HepG2 (cell line): ENCODE measurements around the gene PLRG1. TPM values are rescaled to one million over a fixed set of nuclear protein-coding genes. Genes with fewer than 3 reads are reported as not detected.
"Not testable (repeated sequence)": the region's sequence is repeated elsewhere in the genome, so short reads cannot be mapped to it uniquely, and the experiment has no call there.

Experiments
- ATAC-seq: fragments of 200-7000 bp; cut with Tn5 transposase; 3 replicates; pipeline ENCODE4 v1.9.1; 2020; ENCODE audit warnings: mild to moderate bottlenecking, moderate library complexity
- BruUV-seq: library from RNA; stranded (reverse); fragments of 400-500 nt; replicated peaks from 2 replicates; lab custom pipeline; 2021; lab: Mats Ljungman, UMichigan
- CTCF ChIA-PET: fragments of 300-600 bp; formaldehyde crosslinking; extraction: SDS; loops from one replicate; lab custom pipeline; 2021; ENCODE audit warnings: low total read pairs, inconsistent platforms, low intra/inter-chr PET ratio; lab: Yijun Ruan, JAX
- POLR2A ChIA-PET: fragments of 350-600 bp; sonication (Branson Sonifier 250); formaldehyde crosslinking; loops from one replicate; lab custom pipeline; 2020; ENCODE audit warnings: antibody characterized with exemption, inconsistent platforms; lab: Yijun Ruan, JAX
- DNase-seq: peaks from one replicate; pipeline ENCODE4 v3.0.0-alpha.2; 2015; ENCODE audit warnings: low spot score
- FAIRE-seq: peaks from 3 replicates; lab custom pipeline; 2011; peaks lifted over from hg19 to GRCh38; lab: Jason Lieb, UNC
- H2AFZ ChIP-seq: one replicate; pipeline ENCODE4 v1.6.1; 2011; ENCODE audit warnings: low read length, inconsistent platforms
- H3K27ac ChIP-seq: fragments of 300-600 bp; 3 replicates; pipeline ENCODE4 v1.8.0; 2011; ENCODE audit warnings: mixed run types, mild to moderate bottlenecking, mixed read lengths, low read length, inconsistent platforms; ENCODE audit not compliant: insufficient read depth; ENCODE audit errors: extremely low read length
- H3K27me3 ChIP-seq, 2 experiments: fragments of 200-600 bp in 1 of 2; 2 replicates in 1 of 2; 3 replicates in 1 of 2; pipeline versions ENCODE4 v1.6.0 to v1.8.0; 2011; ENCODE audit warnings: low read length in 2 of 2, mild to moderate bottlenecking in 2 of 2, moderate library complexity in 2 of 2, inconsistent platforms in 1 of 2; ENCODE audit not compliant: insufficient read depth in 2 of 2, control insufficient read depth in 1 of 2
- H3K36me3 ChIP-seq, 2 experiments: fragments of 200-600 bp in 1 of 2; replicated peaks in 1 of 2; 2 replicates in 1 of 2; 3 replicates in 1 of 2; pipeline versions ENCODE4 v1.5.1 to v1.8.0; 2011; ENCODE audit warnings: low read length in 2 of 2, inconsistent platforms in 1 of 2; ENCODE audit not compliant: insufficient read depth in 2 of 2, control insufficient read depth in 1 of 2
- H3K4me1 ChIP-seq: 2 replicates; pipeline ENCODE4 v1.5.1; 2012; ENCODE audit warnings: low read length, inconsistent platforms; ENCODE audit not compliant: insufficient read depth
- H3K4me2 ChIP-seq: 2 replicates; pipeline ENCODE4 v1.6.0; 2011; ENCODE audit warnings: low read depth, low read length, inconsistent platforms
- H3K4me3 ChIP-seq, 3 experiments: fragments of 200-600 bp in 1 of 3; sonication (generic), shearing (Covaris generic) in 1 of 3; replicated peaks in 1 of 3; 2 replicates each; pipeline ENCODE4 v1.5.1; 2011 to 2016; ENCODE audit warnings: low read length in 3 of 3, inconsistent platforms in 2 of 3, low read depth in 2 of 3, mild to moderate bottlenecking in 2 of 3, control low read depth in 1 of 3, mixed read lengths in 1 of 3; ENCODE audit not compliant: insufficient read depth in 1 of 3
- H3K79me2 ChIP-seq: one replicate; pipeline ENCODE4 v1.6.1; 2011; ENCODE audit warnings: low read length, inconsistent platforms; ENCODE audit not compliant: insufficient read depth
- H3K9ac ChIP-seq: 2 replicates; pipeline ENCODE4 v1.6.0; 2011; ENCODE audit warnings: mild to moderate bottlenecking, low read depth, low read length, inconsistent platforms; ENCODE audit not compliant: insufficient read depth
- H3K9me3 ChIP-seq: 2 replicates; pipeline ENCODE4 v1.5.1; 2012; ENCODE audit warnings: mild to moderate bottlenecking, low read length
- H4K20me1 ChIP-seq: 2 replicates; pipeline ENCODE4 v1.6.0; 2011; ENCODE audit warnings: inconsistent platforms, mild to moderate bottlenecking, low read length, moderate library complexity; ENCODE audit not compliant: insufficient read depth
- HNF4A ChIP-seq: sonication (generic); formaldehyde crosslinking; IDR thresholded peaks from 2 replicates; pipeline ENCODE4 v1.4.0; 2020; ENCODE audit warnings: missing genetic modification reagents
- RXRA ChIP-seq: sonication (generic); formaldehyde crosslinking; IDR thresholded peaks from 2 replicates; pipeline ENCODE4 v1.5.1; 2020; ENCODE audit warnings: missing genetic modification reagents
- SIX1 ChIP-seq: sonication (generic); formaldehyde crosslinking; IDR thresholded peaks from 2 replicates; pipeline ENCODE4 v1.4.0; 2020; ENCODE audit warnings: missing genetic modification reagents, borderline replicate concordance
- SP5 ChIP-seq: IDR thresholded peaks from 2 replicates; pipeline ENCODE4 v1.6.1; 2016; ENCODE audit warnings: low read depth, borderline replicate concordance
- ZMYM3 ChIP-seq: sonication (generic); formaldehyde crosslinking; IDR thresholded peaks from 2 replicates; pipeline ENCODE4 v1.5.1; 2020; ENCODE audit warnings: mild to moderate bottlenecking, missing genetic modification reagents
- WGBS: methylation state at CpG from one replicate; pipeline ENCODE4 v1.1.6; 2017; ENCODE audit warnings: low lambda C conversion rate; 5-methylcytosine and 5-hydroxymethylcytosine counted together
- in situ Hi-C: cut with HindIII; loops from 2 replicates; pipeline ENCODE4 v1.10.0; 2017; ENCODE audit warnings: low pct_unique_long_range_greater_than_20kb; ENCODE audit not compliant: extremely low pct_ligation_motif_present
- intact Hi-C: fragments of 100-400 bp; cut with micrococcal nuclease; formaldehyde crosslinking; loops from one replicate; pipeline ENCODE4 v1.10.0; 2022; ENCODE audit not compliant: unreplicated experiment
- polyA plus RNA-seq, 8 experiments: library from polyadenylated mRNA; depleted of rRNA in 3 of 8; stranded (reverse) in 7 of 8; unstranded in 1 of 8; fragments of >200 nt; fragmentation: Illumina TruSeq in 4 of 8; extraction: Trizol in 4 of 8; gene quantifications; 2 replicates each; pipeline versions ENCODE4 v1.2.1 to v1.2.3, GENCODE V29; 2011 to 2016; ENCODE audit warnings: low read depth in 4 of 8, missing spikeins in 1 of 8, mixed read lengths in 1 of 8; ENCODE audit not compliant: insufficient read depth in 1 of 8
- total RNA-seq, 5 experiments: library from RNA; depleted of rRNA; stranded (reverse); fragments of >200 nt; fragmentation: Illumina TruSeq; extraction: Trizol; gene quantifications; 2 replicates each; pipeline ENCODE4 v1.2.3, GENCODE V29; 2016; ENCODE audit warnings: low read depth in 1 of 5
- TF ChIP-seq, protein P1 (sequence below): IDR thresholded peaks from 2 replicates; pipeline ENCODE4 v1.4.0; 2020; ENCODE audit warnings: mild to moderate bottlenecking, missing genetic modification reagents

The PLRG1 gene
- total and polyA plus RNA-seq, 2 of the 13 experiments (the other 11 are each of a cell fraction or from before 2014, with no cell fraction given) = 77.3 to 110 TPM

GRCh38 chr4:154594343-154594742 is 44.1 kb upstream of the PLRG1 start:
- H3K27me3 ChIP-seq, H3K9ac ChIP-seq, H2AFZ ChIP-seq, in situ Hi-C loops, H3K4me2 ChIP-seq, H3K9me3 ChIP-seq: not testable (repeated sequence)
- POLR2A ChIA-PET = interaction anchor here (1.1 to 16.0 kb wide), 3 partner anchors 11 to 34 kb away, joined by 3 to 468 read pairs (median 4); partner anchors contain the start of gene FGG
- H3K4me1 ChIP-seq = peaks cover 94% of the 10 kb centered on the region
- TF ChIP-seq HNF4A = peak; percentile 31; the same call in 1 of the 2 replicates
- TF ChIP-seq, protein P1, sequence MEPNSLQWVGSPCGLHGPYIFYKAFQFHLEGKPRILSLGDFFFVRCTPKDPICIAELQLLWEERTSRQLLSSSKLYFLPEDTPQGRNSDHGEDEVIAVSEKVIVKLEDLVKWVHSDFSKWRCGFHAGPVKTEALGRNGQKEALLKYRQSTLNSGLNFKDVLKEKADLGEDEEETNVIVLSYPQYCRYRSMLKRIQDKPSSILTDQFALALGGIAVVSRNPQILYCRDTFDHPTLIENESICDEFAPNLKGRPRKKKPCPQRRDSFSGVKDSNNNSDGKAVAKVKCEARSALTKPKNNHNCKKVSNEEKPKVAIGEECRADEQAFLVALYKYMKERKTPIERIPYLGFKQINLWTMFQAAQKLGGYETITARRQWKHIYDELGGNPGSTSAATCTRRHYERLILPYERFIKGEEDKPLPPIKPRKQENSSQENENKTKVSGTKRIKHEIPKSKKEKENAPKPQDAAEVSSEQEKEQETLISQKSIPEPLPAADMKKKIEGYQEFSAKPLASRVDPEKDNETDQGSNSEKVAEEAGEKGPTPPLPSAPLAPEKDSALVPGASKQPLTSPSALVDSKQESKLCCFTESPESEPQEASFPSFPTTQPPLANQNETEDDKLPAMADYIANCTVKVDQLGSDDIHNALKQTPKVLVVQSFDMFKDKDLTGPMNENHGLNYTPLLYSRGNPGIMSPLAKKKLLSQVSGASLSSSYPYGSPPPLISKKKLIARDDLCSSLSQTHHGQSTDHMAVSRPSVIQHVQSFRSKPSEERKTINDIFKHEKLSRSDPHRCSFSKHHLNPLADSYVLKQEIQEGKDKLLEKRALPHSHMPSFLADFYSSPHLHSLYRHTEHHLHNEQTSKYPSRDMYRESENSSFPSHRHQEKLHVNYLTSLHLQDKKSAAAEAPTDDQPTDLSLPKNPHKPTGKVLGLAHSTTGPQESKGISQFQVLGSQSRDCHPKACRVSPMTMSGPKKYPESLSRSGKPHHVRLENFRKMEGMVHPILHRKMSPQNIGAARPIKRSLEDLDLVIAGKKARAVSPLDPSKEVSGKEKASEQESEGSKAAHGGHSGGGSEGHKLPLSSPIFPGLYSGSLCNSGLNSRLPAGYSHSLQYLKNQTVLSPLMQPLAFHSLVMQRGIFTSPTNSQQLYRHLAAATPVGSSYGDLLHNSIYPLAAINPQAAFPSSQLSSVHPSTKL (CRISPR knock-in tag) = 0 out of 2 replicates have a peak, but pooled peaks have one; percentile 14
- peak; percentile 65; the same call in 1 of the 2 replicates for TF ChIP-seq SP5
- TF ChIP-seq SIX1 (CRISPR knock-in tag) = peak; percentile 58
- TF ChIP-seq ZMYM3 (CRISPR knock-in tag) = 0 out of 2 replicates have a peak, but pooled peaks have one; percentile 18
- peak; percentile 26; the same call in 1 of the 2 replicates for TF ChIP-seq RXRA (CRISPR knock-in tag)
- TF ChIP-seq, all 625 proteins: peak for 6; not testable (repeated sequence) for 619
- intact Hi-C loops, FAIRE-seq, ATAC-seq, CTCF ChIA-PET, H3K4me3 ChIP-seq, H4K20me1 ChIP-seq, BruUV-seq, DNase-seq, H3K27ac ChIP-seq, H3K36me3 ChIP-seq: not testable (repeated sequence)
- H3K79me2 ChIP-seq = peaks cover 12% of the 10 kb centered on the region
- WGBS = 93% methylated on average over 3 of the region's 3 CpGs
